ENCODE results near the gene MYH3.

DNA sequence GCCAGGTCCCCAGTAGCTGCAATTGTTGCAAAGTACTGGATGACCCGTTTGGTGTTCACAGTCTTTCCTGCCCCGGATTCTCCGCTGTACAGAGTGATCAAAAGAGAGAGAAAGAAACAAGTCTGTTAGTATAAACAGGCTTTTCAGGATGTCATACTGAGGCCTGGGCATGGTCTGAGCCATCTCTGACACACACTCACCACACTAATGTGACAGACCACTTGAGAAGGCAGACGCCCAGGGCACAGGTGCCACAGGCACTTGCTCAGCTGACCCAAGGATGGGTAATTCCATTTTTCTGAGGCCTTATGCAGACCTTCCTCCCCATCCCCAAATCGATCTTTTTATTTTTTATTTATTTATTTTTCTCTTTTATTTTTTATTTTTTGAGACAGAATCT, 7.5 kb downstream of the MYH3 start:
- TF ChIP-seq, protein P1, sequence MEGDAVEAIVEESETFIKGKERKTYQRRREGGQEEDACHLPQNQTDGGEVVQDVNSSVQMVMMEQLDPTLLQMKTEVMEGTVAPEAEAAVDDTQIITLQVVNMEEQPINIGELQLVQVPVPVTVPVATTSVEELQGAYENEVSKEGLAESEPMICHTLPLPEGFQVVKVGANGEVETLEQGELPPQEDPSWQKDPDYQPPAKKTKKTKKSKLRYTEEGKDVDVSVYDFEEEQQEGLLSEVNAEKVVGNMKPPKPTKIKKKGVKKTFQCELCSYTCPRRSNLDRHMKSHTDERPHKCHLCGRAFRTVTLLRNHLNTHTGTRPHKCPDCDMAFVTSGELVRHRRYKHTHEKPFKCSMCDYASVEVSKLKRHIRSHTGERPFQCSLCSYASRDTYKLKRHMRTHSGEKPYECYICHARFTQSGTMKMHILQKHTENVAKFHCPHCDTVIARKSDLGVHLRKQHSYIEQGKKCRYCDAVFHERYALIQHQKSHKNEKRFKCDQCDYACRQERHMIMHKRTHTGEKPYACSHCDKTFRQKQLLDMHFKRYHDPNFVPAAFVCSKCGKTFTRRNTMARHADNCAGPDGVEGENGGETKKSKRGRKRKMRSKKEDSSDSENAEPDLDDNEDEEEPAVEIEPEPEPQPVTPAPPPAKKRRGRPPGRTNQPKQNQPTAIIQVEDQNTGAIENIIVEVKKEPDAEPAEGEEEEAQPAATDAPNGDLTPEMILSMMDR (IDR thresholded peaks at IDR 0.05), result no peak
- TF ChIP-seq ZFX (IDR thresholded peaks at IDR 0.05; ENCODE audit: borderline replicate concordance), result no peak
